Fibroblast of lung (primary cell): ENCODE data around the gene PIP4K2A.

ENCODE experiments used
- CTCF ChIP-seq, 2 donors: IDR thresholded peaks in 1 of 2; conservative IDR thresholded peaks in 1 of 2; 1 replicate in 1 of 2; 2 replicates in 1 of 2; pipeline ENCODE4 v1.5.1; 2011 to 2012; ENCODE audit warnings: low read length in 2 of 2, control low read depth in 1 of 2, inconsistent platforms in 1 of 2, low read depth in 1 of 2, mild to moderate bottlenecking in 1 of 2
- EZH2 ChIP-seq: IDR thresholded peaks from 2 replicates; pipeline ENCODE4 v1.5.1; 2012; ENCODE audit warnings: low read length, control low read depth, mild to moderate bottlenecking; ENCODE audit errors: missing control alignments

- TF ChIP-seq CTCF (conservative IDR thresholded peaks at IDR 0.05 in 1 of 2, IDR thresholded peaks at IDR 0.05 in 1 of 2; ENCODE audit: low read depth in 1 of 2, low read length in 2 of 2) (no peak), EZH2 (no peak)
Observed at GRCh38 chr10:22727663-22728062, 13.3 kb upstream of the PIP4K2A start.
